GM18517 (cell line): ENCODE measurements around the gene KRTAP10-6.
"Not testable (repeated sequence)": the region's sequence is repeated elsewhere in the genome, so short reads cannot be mapped to it uniquely, and the experiment has no call there.

Experiments
- ATAC-seq: cut with Tn5 transposase; IDR thresholded peaks from one replicate; pipeline ENCODE4 v1.9.1; 2021; ENCODE audit warnings: mild to moderate bottlenecking, moderate library complexity; ENCODE audit not compliant: unreplicated experiment

KRTAP10-6 gene

DNA sequence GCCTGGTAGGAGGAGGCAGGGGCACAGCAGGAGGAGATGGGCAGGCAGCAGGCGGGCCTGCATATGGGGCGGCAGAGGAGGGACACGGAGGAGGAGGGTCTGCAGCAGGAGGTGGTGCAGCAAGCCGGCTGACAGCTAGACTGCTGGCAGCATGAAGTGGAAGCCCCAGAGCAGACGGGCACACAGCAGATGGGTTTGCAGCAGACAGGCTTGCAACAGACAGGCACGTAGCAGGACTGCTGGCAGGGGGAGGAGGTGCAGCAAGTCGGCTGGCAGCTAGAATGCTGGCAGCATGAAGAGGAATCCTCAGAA lies 12.5 kb downstream of the KRTAP10-6 start:
- no peak for ATAC-seq

DNA sequence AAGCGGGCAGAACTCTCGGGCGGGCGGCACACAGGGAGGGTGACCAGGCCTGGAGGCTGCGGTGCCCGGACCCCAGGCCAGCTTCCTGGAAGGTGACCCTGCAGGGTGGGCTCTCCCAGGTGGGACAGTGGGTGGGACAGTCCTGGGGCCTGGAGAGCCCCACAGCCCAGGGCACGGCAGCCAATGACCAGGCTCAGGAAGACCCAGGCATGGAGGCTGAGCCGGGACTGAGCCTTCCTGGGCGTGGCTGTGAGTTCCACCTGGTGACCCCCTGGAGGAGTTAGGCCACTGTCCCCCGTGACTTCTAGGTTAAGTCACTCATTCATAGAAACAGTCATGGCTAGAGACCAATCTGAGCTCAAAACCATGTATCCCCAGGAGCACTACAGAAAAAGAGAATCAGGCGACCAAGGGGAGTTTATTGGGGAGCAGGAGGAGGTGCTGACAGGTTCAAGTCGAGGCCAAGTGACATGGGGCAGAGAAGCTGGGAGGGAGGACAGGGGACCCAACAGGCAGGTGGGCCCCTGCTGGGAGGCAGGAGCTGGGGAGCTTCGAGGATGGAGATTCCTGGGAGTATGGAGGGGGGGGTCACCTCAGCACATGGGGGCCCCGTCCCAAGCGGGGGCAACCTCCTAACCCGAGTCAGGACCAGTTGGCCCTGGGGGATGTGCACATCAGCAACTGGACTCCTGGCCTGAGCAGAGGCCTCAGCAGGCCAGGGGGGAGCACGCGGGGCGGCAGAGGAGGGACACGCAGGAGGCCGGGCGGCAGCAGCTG lies 13.1 kb downstream of the KRTAP10-6 start:
- ATAC-seq: no peak

GRCh38 chr21:44578371-44579055 lies 13.8 kb downstream of the KRTAP10-6 start:
- no peak for ATAC-seq

DNA sequence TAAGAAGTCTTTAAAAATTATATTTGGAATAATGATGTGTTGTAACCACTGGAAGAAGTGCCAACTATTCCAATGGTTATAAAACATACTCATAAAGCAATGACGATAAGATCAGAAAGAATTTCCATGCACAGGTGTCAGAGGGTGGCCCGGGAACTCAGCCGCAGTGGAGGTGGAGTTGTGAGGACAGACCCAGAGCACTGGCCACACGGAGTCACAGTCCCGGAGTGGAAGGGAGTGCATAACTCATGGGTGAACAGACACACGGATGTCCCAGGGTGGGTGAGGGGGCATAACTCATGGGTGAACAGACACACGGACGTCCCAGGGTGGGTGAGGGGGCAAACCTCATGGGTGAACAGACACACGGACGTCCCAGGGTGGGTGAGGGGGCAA lies 16.3 kb downstream of the KRTAP10-6 start:
- ATAC-seq: no peak

DNA sequence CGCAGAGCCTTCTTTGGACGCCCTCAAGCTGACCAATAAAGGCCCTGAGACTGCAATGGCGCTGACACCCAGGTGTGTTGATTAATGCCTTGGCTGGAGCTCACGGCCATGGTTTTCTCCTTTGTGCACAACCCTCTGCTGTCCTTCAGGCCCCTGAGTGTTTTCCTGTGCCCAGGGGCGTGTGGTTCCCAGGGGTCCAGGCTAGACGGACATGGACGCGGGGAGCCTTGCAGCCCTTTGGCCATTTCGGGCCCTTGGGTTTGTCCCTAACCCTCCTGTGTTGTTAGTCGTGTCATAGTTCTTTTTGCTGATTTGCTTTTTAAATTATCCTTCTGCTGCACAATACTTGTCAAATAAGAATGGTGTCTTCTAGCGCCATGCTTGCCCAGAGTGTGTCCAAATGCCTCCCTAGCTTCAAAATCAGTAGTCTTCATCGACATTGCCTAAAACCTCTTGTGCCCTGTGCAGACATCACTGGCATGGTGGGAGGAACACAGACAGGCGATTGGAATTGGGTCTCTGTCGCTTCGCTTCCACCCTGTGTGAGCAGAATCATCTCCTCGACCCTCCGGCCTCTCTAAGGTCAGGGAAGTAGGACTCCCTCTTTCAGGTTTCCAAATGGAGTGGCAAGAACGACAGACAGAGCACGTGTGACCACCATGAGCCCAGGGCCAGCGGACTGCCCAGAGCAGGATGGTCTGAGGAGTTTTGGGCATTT lies 16.8 kb downstream of the KRTAP10-6 start:
- no peak for ATAC-seq

DNA sequence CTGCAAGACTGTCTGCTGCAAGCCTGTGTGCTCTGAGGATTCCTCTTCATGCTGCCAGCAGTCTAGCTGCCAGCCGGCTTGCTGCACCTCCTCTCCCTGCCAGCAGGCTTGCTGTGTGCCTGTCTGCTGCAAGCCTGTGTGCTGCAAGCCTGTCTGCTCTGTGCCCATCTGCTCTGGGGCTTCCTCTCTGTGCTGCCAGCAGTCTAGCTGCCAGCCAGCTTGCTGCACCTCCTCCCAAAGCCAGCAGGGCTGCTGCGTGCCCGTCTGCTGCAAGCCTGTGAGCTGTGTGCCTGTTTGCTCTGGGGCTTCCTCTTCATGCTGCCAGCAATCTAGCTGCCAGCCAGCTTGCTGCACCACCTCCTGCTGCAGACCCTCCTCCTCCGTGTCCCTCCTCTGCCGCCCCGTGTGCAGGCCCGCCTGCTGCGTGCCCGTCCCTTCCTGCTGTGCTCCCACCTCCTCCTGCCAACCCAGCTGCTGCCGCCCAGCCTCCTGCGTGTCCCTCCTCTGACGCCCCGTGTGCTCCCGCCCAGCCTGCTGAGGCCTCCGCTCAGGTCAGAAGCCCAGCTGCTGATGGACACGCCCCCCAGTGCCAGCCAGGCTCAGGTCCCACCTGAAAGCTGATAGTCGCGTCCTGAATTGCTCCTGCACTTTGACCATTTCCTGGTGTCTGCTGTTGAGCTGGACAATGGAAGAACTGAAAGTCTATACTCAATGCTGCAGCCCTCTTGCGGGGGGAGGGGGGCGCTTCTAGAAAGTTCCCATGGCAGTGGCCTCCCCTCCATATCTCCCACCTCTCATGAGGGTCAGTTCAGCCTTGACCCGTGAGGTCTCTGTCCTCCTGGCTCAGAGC lies 17.6 kb downstream of the KRTAP10-6 start:
- ATAC-seq: no peak

DNA sequence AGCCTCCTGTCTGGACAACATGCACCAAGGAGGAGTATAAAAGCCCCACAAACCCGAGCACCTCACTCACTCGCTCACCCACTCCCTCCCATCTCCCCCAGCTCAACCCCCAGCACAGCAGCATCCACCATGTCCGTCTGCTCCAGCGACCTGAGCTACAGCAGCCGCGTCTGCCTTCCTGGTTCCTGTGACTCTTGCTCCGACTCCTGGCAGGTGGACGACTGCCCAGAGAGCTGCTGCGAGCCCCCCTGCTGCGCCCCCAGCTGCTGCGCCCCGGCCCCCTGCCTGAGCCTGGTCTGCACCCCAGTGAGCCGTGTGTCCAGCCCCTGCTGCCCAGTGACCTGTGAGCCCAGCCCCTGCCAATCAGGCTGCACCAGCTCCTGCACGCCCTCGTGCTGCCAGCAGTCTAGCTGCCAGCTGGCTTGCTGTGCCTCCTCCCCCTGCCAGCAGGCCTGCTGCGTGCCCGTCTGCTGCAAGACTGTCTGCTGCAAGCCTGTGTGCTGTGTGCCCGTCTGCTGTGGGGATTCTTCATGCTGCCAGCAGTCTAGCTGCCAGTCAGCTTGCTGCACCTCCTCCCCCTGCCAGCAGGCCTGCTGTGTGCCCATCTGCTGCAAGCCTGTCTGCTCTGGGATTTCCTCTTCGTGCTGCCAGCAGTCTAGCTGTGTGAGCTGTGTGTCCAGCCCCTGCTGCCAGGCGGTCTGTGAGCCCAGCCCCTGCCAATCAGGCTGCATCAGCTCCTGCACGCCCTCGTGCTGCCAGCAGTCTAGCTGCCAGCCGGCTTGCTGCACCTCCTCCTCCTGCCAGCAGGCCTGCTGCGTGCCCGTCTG lies 18.5 kb downstream of the KRTAP10-6 start, which contains the start of gene KRTAP10-4:
Gene KRTAP10-4, plus strand, starts transcription at position 100 of the 827 bp plus-strand sequence. Its CDS starts 30 bp downstream, at position 130.
- not testable (repeated sequence) for ATAC-seq

- ATAC-seq: no peak
Observed at GRCh38 chr21:44572959-44573583, 19.2 kb downstream of the KRTAP10-6 start.

DNA sequence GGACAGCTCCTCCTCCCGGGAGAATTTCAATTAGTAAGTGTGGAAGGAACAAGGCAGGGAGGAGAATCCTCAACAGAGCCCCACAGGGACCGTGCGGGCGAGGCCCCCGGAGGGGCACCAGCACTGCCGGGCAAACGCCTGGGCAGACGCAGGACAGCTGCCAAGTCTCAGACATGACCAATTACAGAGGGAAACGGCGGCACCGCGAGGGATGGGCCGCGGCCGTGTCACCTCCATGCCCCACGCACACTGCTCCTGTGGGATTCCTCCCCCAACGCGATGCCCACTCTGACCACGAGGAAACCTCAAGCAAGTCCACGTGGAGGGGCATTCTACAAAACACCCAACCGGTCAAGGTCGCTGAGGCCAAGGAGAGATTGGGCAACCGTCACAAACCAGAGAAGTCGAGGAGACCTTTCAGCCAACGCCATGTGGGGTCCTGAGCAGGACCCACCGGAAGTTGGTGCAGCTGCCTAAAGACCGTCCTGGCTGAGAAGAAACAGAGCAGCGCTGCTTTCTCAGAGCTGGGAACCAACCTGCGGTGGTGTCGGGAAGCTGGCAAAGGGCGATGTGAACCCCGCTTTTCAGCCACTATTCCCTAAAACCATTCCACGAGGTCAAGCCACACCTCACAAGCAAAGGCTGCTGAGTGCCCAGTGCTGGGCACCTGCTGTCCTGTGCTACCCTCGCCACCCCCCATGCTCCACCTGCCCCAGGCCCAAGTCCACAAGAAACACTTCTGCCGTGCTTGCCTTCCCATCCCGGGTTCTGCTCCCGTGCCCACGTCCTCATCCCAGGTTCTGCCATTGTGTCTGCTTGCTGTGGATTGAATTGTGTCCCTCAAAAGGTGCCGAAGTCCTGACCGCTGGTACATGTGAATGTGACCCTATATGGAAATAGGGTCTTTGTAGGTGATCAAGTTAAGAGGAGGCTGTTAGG lies 20.2 kb downstream of the KRTAP10-6 start:
- ATAC-seq: no peak

- no peak for ATAC-seq
Observed at GRCh38 chr21:44571296-44571695, 21.0 kb downstream of the KRTAP10-6 start.

- no peak for ATAC-seq
Observed at GRCh38 chr21:44569861-44570517, 22.3 kb downstream of the KRTAP10-6 start.

DNA sequence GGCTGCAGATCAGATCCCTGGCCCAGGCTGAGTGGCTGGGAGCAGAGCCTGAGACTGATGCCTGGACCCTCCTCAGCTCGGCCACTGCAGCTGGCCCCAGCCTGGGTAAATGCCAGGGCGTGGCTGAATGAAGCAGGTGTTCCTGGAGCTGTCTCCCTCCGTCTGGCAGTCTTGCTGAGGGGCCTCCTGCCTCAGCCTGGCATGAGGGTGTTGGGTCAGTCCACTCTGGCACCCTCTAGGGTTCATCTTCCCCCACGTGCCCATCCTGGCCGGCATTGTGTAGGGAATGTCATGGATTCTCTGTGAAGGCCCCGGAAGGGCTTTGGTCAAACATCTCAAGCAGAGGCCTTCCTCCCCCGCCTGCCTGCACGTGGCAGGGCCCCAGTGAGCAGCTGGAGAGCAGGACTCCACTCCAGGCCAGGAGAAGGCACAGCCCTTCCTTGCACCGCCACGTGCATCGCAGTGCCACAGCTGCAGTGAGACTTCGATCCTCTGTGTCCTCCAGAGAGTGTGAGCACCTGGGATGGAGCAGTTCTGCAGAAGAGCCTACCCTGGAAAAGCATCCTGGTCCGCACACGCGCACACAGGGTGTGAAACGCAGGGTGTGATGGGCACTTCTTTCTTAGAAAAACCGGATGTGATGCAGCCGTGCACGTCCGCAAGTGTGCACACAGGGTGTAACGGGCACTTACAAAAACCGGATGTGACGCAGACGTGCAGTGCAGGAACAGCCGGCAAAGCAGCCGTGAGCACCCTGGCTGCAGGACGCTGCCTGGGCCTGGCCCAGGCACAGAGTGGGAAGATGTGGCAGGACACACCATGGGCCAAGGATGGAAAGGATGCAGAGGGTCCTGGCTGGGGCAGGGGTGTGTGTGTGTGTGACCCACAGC lies 23.4 kb downstream of the KRTAP10-6 start:
- ATAC-seq: no peak

DNA sequence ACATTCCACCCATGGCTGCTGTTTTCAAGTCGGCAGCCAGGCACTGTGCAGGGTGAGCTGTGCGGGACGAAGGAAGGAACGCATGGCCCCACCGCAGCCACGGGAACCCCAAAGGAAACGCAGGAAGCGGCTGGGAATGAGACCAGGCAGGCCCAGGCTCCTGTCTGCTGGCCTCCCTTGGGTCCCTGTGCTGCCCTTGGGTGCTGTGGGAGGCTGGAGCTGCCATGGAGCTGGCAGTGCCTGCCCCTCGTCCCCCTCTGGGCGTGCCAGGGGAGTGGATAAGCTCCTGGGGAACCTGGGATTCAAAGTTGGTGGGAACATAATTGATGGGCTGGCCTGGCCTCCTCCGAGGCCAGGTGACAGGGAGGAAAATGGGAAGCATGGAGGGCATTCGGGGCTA lies 24.0 kb downstream of the KRTAP10-6 start:
- no peak for ATAC-seq

DNA sequence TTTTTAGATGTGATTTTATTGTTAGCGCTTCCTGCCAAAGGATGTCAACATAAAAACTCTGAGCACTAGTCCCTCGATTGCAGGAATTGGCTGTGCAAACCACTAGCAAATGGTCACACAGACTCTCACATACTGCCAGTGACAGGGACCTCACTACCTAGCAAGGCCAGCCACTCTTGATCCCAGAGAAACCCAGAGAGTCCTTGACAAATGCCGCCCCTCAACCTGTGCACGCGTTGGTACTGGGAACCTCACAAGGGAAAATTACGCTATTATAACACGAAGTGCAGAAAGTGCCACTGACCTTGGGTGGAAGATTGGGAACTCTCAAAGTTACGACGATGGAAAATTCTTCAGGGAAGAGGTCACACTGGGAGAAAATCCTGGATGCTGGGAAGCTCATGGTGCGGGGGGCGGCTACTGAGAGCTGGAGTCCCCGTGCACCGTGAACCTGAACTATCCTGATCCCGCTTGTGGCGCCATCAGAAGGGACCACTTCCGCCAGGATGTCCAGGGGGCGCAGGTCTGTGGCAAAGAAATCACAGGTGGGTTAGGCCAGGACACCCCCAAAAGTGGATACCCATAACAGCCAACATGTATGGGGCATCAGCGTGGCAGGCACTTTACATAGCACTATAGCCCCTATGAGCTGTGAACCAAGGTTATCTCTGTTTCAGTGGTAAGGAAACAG lies 24.7 kb downstream of the KRTAP10-6 start:
- no peak for ATAC-seq

- no peak for ATAC-seq
Observed at GRCh38 chr21:44566403-44566802, 25.9 kb downstream of the KRTAP10-6 start.

DNA sequence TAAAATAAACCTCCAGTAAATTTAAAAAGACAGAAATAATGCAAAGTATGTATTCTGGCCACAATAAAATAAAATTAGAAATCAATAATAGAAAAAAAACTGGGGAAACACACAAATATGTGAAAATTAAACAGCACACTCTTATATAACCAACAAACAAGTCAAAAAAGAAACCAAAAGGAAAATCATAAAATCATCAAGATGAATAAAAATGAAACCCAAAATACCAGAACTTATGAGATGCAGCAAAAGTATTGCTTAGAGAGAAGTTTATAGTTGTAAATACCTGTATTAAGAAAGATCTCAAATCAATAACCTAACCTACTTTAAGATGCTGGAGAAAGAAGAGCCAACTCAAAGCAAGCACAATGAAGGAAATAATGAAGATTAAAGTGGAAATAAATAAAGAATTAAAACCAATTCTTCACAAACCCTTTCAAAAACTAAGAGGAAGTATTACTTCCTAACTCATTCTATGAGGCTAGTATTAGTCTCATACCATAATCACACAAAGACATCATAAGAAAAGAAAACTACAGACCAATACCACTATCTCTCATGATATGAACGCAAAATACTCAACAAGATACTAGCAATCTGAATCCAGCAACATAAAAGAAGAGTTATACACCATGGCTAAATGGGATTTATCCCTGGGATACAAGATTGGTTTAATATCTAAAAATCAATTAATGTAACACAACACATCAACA lies 27.3 kb downstream of the KRTAP10-6 start:
- ATAC-seq: no peak
